Left ventricle myocardium inferior (tissue), 1 donor: ENCODE measurements around the gene SHROOM4. TPM values are rescaled to one million over a fixed set of nuclear protein-coding genes. Genes with fewer than 3 reads are reported as not detected.

Experiments
- DNase-seq: peaks from one replicate; pipeline ENCODE4 v3.0.0-alpha.2; 2020
- H3K27ac ChIP-seq: fragments of 200-600 bp; replicated peaks from 2 replicates; pipeline ENCODE4 v1.8.0; 2021
- H3K27me3 ChIP-seq: fragments of 200-600 bp; 2 replicates; pipeline ENCODE4 v1.8.0; 2021; ENCODE audit warnings: low read depth
- H3K36me3 ChIP-seq: fragments of 200-600 bp; 2 replicates; pipeline ENCODE4 v1.8.0; 2021
- H3K4me1 ChIP-seq: fragments of 200-600 bp; 2 replicates; pipeline ENCODE4 v1.8.0; 2021
- H3K4me3 ChIP-seq: fragments of 200-600 bp; 2 replicates; pipeline ENCODE4 v1.8.0; 2021; ENCODE audit warnings: mild to moderate bottlenecking, moderate library complexity
- H3K9me3 ChIP-seq: fragments of 200-600 bp; replicated peaks from 2 replicates; pipeline ENCODE4 v1.8.0; 2021
- CTCF ChIP-seq: fragments of 200-600 bp; IDR thresholded peaks from 2 replicates; pipeline ENCODE4 v1.8.0; 2021; ENCODE audit warnings: antibody characterized with exemption, mild to moderate bottlenecking, borderline replicate concordance
- intact Hi-C: fragments of 100-400 bp; cut with micrococcal nuclease; formaldehyde crosslinking; loops from one replicate; pipeline ENCODE4 v1.11.0; 2022
- long read RNA-seq: library from polyadenylated mRNA; unstranded; transcript quantifications from one replicate; pipeline ENCODE4 v2.0.0, GENCODE V29; 2021
- total RNA-seq: library from RNA; stranded (reverse); fragmentation: NEBNext Ultra II Directional; extraction: Animal tissue kit (Norgen Biotek cat#: 25700); gene quantifications from one replicate; pipeline ENCODE4 v1.2.1, GENCODE V29; 2021
- donor health status: DM: no; HTN: yes; CAD: no; lungs with severe emphysema.

Gene SHROOM4
- 10.5 TPM for total RNA-seq
- long read RNA-seq, full-length matches to known transcripts, result 1 of 2 reads
- long read RNA-seq, partial matches to known transcripts, result 0 of 2 reads
- long read RNA-seq, other reads (novel, unspliced or antisense), result 1 of 2 reads

GRCh38 chrX:50813843-50814661, at the start of gene SHROOM4:
TSS of gene SHROOM4 (minus strand) at chrX:50814194. CDS start at chrX:50814018, 176 bp downstream.
- peak within 1 kb of the TSS; percentile 71 for H3K4me3 ChIP-seq
- H3K36me3 ChIP-seq, result no peaks in the 10 kb centered on the region
- no peaks in the 10 kb centered on the region for H3K4me1 ChIP-seq
- intact Hi-C loops, result no loop called here
- no peaks in the 10 kb centered on the region for H3K27me3 ChIP-seq
- H3K27ac ChIP-seq, result peak within 1 kb of the TSS; percentile 78
- peak; percentile 40 for DNase-seq
- H3K9me3 ChIP-seq, result no peaks in the 10 kb centered on the region
- no peak for TF ChIP-seq CTCF

- H3K4me3 ChIP-seq, result no peak overlapping the region
- H3K36me3 ChIP-seq, result no peaks in the 10 kb centered on the region
- TF ChIP-seq CTCF, result no peak
- DNase-seq, result no peak
- no peak overlapping the region for H3K27ac ChIP-seq
- no peaks in the 10 kb centered on the region for H3K4me1 ChIP-seq
- intact Hi-C loops, result no loop called here
- no peaks in the 10 kb centered on the region for H3K27me3 ChIP-seq
- H3K9me3 ChIP-seq, result no peaks in the 10 kb centered on the region
These were observed 49.5 kb upstream of the SHROOM4 start for GRCh38 chrX:50863471-50863870.

DNA sequence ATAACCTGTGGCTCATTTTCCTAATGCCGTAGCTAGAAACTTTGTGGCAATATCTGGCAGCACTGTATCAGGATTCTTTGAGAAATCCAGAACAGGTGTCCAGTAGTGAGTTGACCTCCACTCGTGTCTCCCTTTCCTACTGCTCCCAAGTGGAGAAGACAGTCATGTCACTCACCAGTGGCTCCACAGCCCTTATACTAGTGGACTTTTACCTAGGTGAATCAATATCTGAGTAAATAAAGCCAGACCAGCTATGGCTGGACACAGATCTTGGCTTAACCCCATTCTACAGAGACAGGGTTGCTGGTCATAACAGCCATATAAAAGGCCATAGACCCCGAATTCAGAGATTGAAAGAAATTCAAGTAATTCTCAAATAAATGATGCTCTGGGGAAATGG, 46.5 kb upstream of the SHROOM4 start:
- no peak for DNase-seq
- intact Hi-C loops, result no loop called here
- Histone ChIP-seq H3K9me3 (no peaks in the 10 kb centered on the region), H3K27ac (no peak overlapping the region), H3K36me3 (no peaks in the 10 kb centered on the region), H3K4me1 (no peaks in the 10 kb centered on the region), H3K27me3 (no peaks in the 10 kb centered on the region), H3K4me3 (no peak overlapping the region)
- no peak for TF ChIP-seq CTCF

GRCh38 chrX:50858548-50858947, 44.6 kb upstream of the SHROOM4 start:
- Histone ChIP-seq H3K27ac (no peak overlapping the region), H3K9me3 (no peaks in the 10 kb centered on the region), H3K4me1 (no peaks in the 10 kb centered on the region), H3K36me3 (no peaks in the 10 kb centered on the region), H3K4me3 (no peak overlapping the region), H3K27me3 (no peaks in the 10 kb centered on the region)
- intact Hi-C loops, result no loop called here
- DNase-seq, result no peak
- TF ChIP-seq CTCF, result no peak

DNA sequence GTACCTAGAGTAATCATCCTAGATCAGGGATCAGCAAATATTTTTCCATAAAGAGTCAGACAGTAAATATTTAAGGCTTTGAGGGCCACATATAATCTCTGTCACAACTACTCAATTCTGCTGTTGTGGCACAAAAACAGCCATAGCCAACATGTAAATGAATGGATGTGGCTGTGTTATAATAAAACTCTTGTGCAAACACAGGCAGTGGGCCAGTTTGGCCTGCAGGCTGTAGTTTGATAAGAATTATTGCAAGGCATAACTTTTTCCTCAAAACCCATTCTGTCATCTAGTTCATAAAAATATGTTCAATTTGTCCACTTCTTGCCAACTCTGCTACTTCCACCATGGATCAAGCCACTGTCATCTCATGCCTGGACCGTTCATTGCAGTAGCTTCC, 39.4 kb upstream of the SHROOM4 start:
- H3K9me3 ChIP-seq, result no peaks in the 10 kb centered on the region
- no peaks in the 10 kb centered on the region for H3K27me3 ChIP-seq
- no peaks in the 10 kb centered on the region for H3K36me3 ChIP-seq
- no peak for TF ChIP-seq CTCF
- H3K27ac ChIP-seq, result no peak overlapping the region
- no peak overlapping the region for H3K4me3 ChIP-seq
- no peak for DNase-seq
- intact Hi-C loops, result no loop called here
- no peaks in the 10 kb centered on the region for H3K4me1 ChIP-seq
